ENCODE results near the gene AP3S2.
"Not testable (repeated sequence)": the region's sequence is repeated elsewhere in the genome, so short reads cannot be mapped to it uniquely, and the experiment has no call there.

Gene AP3S2

GRCh38 chr15:89799918-89800498 is 93.8 kb downstream of the AP3S2 start:
- DNase-seq (ENCODE audit: low read depth in 3 of 3): no peak

DNA sequence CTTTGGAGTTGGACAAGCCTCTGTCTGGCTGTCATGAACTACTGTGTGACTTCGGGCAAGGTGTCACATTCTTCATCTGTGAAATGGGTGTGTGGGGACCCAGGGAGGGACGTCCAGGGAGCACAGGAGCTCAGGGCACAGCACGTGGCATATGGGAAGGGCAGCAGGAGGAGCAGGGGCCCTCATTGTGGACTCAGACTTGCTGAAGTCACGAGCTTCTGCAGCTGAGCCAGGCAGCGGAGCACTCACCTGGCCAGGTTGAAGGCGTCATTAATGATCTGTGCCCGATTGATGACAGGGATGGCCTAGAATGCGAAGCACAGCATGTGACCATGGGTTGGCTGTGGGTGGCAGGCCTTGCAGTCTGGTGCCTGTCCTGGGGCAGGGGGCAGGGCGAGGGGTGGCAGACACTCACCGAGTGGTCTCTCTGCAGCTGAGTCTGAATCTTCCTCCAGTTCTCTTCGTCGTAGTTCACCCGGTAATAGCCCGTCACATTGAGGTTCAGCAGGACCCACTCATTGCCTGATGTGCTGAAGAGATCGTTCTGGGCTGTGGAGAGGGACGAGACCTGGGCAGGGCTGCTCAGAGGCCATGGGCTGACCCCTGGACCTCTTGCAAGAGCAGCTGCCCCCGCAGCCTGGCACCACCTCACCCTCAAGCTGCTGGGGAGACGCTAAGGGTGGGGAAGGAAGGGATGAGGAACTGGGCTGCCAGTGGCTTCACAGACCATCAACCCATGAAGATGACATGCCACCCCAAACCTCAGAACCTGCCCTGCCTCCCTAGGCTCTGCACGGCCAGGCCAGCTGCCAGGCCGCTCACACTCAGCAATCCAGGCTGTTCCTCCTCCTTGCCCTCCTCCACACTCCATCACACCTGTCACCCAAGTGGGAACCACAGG is 94.5 kb downstream of the AP3S2 start:
- no peak for DNase-seq (ENCODE audit: low read depth in 3 of 3)

DNA sequence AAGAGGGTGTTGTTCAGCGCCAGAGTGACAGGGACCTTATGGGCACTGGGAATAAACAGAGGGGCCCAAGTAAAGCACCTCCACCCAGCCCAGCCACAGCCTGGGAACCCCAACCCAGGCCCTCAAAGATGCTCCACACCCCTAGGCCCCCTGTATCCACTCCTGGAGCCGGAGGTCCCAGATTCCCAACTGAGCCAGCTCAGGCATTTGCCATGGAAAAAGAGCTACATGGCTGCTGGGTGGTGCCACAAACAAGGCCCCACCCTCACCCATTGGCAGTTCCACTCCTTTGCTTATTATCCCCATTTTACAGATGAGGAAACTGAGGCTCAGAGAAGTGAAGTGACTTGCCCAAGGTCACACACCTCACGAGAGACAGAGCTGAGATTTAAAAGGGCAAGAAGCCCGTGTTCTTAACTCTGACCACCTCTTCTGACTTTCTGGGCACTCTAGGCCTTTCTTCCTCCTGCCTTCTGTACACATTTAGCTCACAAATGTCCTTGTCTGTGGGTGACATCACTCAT is 96.1 kb downstream of the AP3S2 start:
- no peak for DNase-seq (ENCODE audit: low read depth in 3 of 3)

GRCh38 chr15:89795996-89796395 is 97.8 kb downstream of the AP3S2 start:
- no peak for DNase-seq (ENCODE audit: low read depth in 3 of 3)

DNA sequence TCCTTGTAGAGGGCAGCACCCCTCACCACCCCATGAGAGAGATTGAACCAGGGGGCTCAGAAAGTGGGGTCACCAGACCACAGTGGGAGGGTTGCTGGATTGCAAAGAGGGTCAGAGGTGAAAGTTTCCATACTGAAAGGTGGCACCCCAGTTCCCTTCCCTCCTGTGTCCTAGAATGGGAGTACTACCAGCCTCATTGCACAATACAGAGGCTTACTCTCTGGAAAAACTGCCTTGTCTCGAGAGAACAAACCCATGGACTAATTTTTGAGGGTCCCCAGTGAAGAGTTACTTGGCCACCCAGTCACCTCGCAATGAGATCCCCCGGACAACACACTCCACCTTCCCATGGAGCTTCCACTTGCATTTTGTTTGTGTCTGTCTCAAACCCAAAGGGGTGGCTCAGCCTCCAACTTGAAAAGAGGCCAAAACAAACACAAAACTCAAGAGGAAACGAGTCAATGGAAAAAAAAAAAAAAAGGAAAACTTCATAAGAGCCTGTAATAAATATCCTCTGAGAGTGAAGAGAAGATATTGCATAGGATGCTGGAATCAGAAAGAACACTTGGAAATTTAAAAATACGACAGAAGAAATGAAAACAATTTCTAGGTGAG is 99.1 kb downstream of the AP3S2 start:
- no peak for DNase-seq (ENCODE audit: low read depth in 3 of 3)

GRCh38 chr15:89792106-89792805 is 101.5 kb downstream of the AP3S2 start:
- no peak for DNase-seq (ENCODE audit: low read depth in 3 of 3)

- no peak for DNase-seq (ENCODE audit: low read depth in 3 of 3)
These were observed 103.1 kb downstream of the AP3S2 start for GRCh38 chr15:89790661-89791060.

- no peak for DNase-seq (ENCODE audit: low read depth in 3 of 3)
These were observed 103.6 kb downstream of the AP3S2 start for GRCh38 chr15:89790206-89790605.

DNA sequence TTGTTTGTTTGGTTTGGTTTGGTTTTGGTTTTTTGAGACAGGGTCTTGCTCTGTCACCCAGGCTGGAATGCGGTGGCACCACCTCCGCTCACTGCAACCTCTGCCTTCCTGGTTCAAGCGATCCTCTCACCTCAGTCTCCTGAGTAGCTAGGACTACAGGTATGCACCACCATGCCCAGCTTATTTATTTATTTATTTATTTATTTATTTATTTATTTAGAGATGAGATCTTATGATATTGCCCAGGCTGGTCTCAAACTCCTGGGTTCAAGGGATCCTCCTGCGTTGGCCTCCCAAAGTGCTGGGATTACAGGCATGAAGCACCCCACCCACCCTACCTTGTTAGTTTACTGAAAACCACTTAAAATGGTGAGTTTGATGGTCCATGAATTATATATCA is 105.2 kb downstream of the AP3S2 start:
- not testable (repeated sequence) for DNase-seq (ENCODE audit: low read depth in 3 of 3)

DNA sequence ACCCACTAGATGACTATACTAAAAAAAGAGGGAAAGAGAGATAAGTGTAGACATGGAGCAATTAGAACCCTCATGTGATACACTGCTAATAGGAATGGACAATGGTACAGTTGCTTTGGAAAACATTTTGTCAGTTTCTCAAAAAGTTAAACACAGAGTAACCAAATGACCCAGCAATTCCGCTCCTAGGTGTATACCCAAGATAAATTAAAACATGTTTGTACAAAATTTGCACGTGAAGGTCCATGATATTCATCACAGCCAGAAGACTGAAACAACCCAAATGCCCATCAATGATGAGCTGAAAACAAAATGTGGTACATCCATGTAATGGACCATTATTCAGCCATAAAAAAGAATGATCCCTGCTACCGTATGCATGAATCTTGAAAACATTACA is 105.8 kb downstream of the AP3S2 start:
- DNase-seq (ENCODE audit: low read depth in 3 of 3): no peak

DNA sequence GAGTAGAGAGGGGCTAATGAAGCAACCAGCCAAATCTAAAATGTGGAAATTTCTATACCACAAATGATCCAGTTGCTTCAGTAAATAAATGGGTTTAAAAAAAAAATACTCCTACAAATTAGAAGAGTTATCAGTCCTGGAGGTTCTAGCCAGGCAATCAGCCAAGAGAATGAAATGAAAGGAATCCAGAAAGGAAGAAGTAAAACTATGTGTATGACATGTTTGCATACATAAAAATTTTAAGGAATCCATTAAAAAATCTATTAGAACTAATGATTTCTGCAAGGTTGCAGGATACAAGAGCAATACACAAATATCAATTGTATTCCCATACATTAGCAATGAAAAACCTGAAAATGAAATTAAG is 108.0 kb downstream of the AP3S2 start:
- no peak for DNase-seq (ENCODE audit: low read depth in 3 of 3)

- DNase-seq (ENCODE audit: low read depth in 3 of 3): no peak
These were observed 108.6 kb downstream of the AP3S2 start for GRCh38 chr15:89785064-89785773.

GRCh38 chr15:89784686-89784960 is 109.2 kb downstream of the AP3S2 start:
- DNase-seq (ENCODE audit: low read depth in 3 of 3): no peak

DNA sequence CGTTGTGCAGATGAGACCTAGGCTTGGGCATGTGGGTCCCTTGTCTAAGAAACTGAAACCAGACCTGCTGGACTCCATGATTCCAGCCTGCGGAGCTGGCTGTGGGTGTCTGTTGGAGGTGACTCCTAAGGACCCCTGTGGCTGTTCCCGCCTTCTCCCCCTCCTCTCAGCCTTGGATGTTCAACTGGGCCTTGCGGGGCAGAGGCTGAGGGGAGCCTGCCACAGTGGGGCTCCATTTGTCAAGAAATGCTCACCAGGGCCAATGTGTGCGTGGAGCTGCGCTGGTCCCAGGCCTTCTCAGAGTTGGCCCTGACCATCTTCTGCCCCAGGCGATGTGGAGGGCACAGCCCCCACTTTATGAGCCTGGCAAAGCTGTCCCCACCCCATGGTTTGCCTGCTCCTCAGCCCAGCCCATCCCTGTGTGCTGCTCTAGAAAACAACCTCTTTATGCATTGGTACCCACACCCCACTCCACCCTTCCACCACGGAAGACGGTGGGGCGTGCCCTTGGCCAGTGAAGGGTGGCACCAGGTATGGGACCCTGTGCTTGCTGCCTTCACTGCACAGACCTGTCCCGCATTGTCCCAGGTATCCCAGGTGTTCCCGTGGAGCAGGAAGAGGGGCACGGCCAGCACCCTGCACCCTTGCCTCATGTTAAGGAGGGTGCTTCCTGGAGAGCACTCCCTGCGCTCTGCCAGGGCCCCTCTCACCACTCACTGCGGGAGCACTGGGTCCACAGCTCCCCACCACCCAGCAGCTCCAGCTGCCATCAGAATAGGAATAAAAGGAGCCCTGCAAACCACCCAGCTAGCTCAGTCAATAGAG is 109.7 kb downstream of the AP3S2 start:
- DNase-seq (ENCODE audit: low read depth in 3 of 3): no peak

DNA sequence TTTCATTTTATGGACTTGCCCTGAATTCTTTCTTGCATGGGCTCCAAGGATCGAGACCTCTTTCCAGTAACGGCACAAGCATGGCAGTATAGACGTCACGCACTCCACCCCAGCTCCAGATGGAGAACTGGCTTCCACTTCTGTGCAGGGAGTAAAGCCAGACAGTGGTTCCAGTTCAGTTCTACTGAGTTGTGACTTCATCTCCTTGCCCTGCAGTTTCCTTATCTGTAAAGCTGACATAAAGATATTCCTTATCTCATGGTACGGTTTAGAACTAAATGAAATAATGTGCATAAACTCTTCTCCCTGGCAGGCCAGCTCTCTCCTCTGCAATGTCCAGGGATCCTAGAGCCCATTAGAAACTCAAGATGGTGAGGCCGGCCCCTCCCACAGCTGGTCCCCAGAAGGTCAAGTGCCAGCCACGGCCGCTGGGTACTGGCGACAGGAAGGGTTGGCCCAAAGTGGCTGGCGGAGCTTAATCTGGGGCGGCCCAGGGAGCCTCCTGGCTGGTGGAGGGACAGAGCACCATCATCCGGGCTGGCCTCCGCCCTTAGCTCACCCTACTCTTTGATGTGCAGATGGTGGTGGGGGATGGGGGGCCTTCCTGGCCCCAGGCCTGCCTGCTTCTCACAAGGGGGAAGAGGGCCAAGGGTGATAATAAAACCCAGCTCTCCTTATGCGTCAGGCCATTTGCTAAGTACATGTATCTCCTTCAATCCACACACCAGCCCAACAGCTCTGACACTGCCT is 110.5 kb downstream of the AP3S2 start:
- DNase-seq (ENCODE audit: low read depth in 3 of 3): no peak

GRCh38 chr15:89782619-89782950 is 111.2 kb downstream of the AP3S2 start:
- not testable (repeated sequence) for DNase-seq (ENCODE audit: low read depth in 3 of 3)

- DNase-seq (ENCODE audit: low read depth in 3 of 3): no peak
These were observed 111.7 kb downstream of the AP3S2 start for GRCh38 chr15:89781891-89782618.

- DNase-seq (ENCODE audit: low read depth in 3 of 3): no peak
These were observed 112.7 kb downstream of the AP3S2 start for GRCh38 chr15:89781055-89781454.

DNA sequence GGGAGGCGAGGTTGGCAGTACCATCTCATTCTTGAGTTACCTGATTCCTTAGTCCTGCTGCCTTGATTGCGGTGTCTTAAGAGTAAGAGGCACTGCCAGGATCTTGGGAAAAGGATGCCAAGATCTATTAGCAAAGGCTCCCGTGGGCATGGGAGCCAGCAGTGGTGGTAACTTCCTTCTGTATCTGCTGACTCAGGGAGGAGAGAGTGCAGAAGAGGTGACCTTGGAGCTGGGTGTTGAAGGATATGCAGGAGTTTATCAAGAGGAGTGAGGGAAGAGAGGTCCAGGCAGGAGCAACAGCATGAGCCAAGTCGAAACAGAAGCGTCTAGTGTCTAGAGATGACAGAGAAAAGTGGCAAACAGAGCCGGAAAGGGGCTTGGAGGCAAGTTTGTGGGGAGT is 113.2 kb downstream of the AP3S2 start:
- DNase-seq (ENCODE audit: low read depth in 3 of 3): no peak
